B cell (primary cell): ENCODE measurements around the gene SMLR1. TPM values are rescaled to one million over a fixed set of nuclear protein-coding genes. Genes with fewer than 3 reads are reported as not detected.

Experiments
- ATAC-seq: fragments of 200-7000 bp; cut with Tn5 transposase; one replicate; pipeline ENCODE4 v1.10.0; 2021; ENCODE audit warnings: low read depth, mild to moderate bottlenecking, moderate number of reproducible peaks, moderate library complexity
- CTCF ChIA-PET: fragments of 350-600 bp; sonication (Branson Sonifier 250); formaldehyde crosslinking; loops from one replicate; lab custom pipeline; 2021; ENCODE audit warnings: antibody characterized with exemption, inconsistent platforms; lab: Charles Lee
- POLR2A ChIA-PET: fragments of 350-600 bp; sonication (Branson Sonifier 250); formaldehyde crosslinking; loops from one replicate; lab custom pipeline; 2021; ENCODE audit warnings: antibody characterized with exemption; lab: Charles Lee
- DNase-seq: peaks from one replicate; pipeline ENCODE4 v3.0.0; 2013
- H2AFZ ChIP-seq: 2 replicates; pipeline ENCODE4 v1.6.1; 2012; ENCODE audit warnings: mild to moderate bottlenecking, low read depth, low read length; ENCODE audit not compliant: insufficient read depth, poor library complexity, severe bottlenecking
- H3K27ac ChIP-seq, 2 donors: 1 replicate in 1 of 2; 2 replicates in 1 of 2; pipeline ENCODE4 v1.5.1; 2012 to 2013; ENCODE audit warnings: low read length in 2 of 2, mild to moderate bottlenecking in 2 of 2, moderate library complexity in 1 of 2
- H3K27me3 ChIP-seq, 4 experiments: fragments of 200-600 bp in 1 of 4; sonication (generic) in 1 of 4; replicated peaks in 1 of 4; 1 replicate in 2 of 4; 2 replicates in 2 of 4; pipeline versions ENCODE4 v1.6.1 to v1.7.0; 2013 to 2016; ENCODE audit warnings: low read length in 3 of 4, mild to moderate bottlenecking in 2 of 4, mixed read lengths in 1 of 4, moderate library complexity in 1 of 4; ENCODE audit not compliant: insufficient read depth in 4 of 4, control insufficient read depth in 3 of 4; ENCODE audit errors: control extremely low read depth in 1 of 4
- H3K36me3 ChIP-seq, 2 experiments: replicated peaks in 1 of 2; 1 replicate in 1 of 2; 2 replicates in 1 of 2; pipeline versions ENCODE4 v1.6.1 to v1.7.1; 2013; ENCODE audit warnings: low read length in 1 of 2; ENCODE audit not compliant: insufficient read depth in 2 of 2, control insufficient read depth in 1 of 2; ENCODE audit errors: control extremely low read depth in 1 of 2, extremely low read depth in 1 of 2
- H3K4me1 ChIP-seq, 2 donors: fragments of 200-600 bp in 1 of 2; sonication (generic) in 1 of 2; 1 replicate in 1 of 2; 2 replicates in 1 of 2; pipeline versions ENCODE4 v1.5.1 to v1.6.1; 2013 to 2017; ENCODE audit warnings: low read length in 2 of 2; ENCODE audit not compliant: control insufficient read depth in 2 of 2, insufficient read depth in 2 of 2
- H3K4me2 ChIP-seq: replicated peaks from 2 replicates; pipeline ENCODE3; 2012; ENCODE audit warnings: mild to moderate bottlenecking, low read depth, low read length; ENCODE audit not compliant: poor library complexity, severe bottlenecking
- H3K4me3 ChIP-seq, 5 experiments: fragments of 200-600 bp in 1 of 5; sonication (generic) in 1 of 5; 1 replicate in 3 of 5; 2 replicates in 2 of 5; pipeline versions ENCODE4 v1.5.1 to v1.7.0; 2011 to 2016; ENCODE audit warnings: low read length in 4 of 5, mild to moderate bottlenecking in 4 of 5, low read depth in 2 of 5, control low read depth in 1 of 5, moderate library complexity in 1 of 5; ENCODE audit not compliant: insufficient read depth in 1 of 5; ENCODE audit errors: control extremely low read depth in 1 of 5, extremely low read depth in 1 of 5
- H3K79me2 ChIP-seq: fragments of 200-600 bp; sonication (generic); one replicate; pipeline ENCODE4 v1.6.0; 2016; ENCODE audit warnings: low read length; ENCODE audit not compliant: control insufficient read depth, insufficient read depth
- H3K9ac ChIP-seq: fragments of 200-600 bp; sonication (generic); 2 replicates; pipeline ENCODE4 v1.6.1; 2017; ENCODE audit warnings: mild to moderate bottlenecking, low read length, moderate library complexity
- H3K9me3 ChIP-seq, 3 donors: one replicate each; pipeline versions ENCODE4 v1.6.1 to v1.7.1; 2013; ENCODE audit warnings: low read length in 2 of 3; ENCODE audit not compliant: control insufficient read depth in 2 of 3, insufficient read depth in 1 of 3; ENCODE audit errors: control extremely low read depth in 1 of 3
- H4K20me1 ChIP-seq: 2 replicates; pipeline ENCODE4 v1.6.0; 2012; ENCODE audit warnings: mild to moderate bottlenecking, low read length; ENCODE audit not compliant: insufficient read depth, control insufficient read depth, poor library complexity, severe bottlenecking
- H3K27ac Mint-ChIP-seq: one replicate; pipeline ENCODE4 v1.8.0; 2021; ENCODE audit warnings: mixed read lengths
- H3K27me3 Mint-ChIP-seq: one replicate; pipeline ENCODE4 v1.8.0; 2021; ENCODE audit warnings: mixed read lengths
- H3K4me1 Mint-ChIP-seq: one replicate; pipeline ENCODE4 v1.8.0; 2021; ENCODE audit warnings: mixed read lengths
- H3K4me3 Mint-ChIP-seq: one replicate; pipeline ENCODE4 v1.8.0; 2021; ENCODE audit warnings: mixed read lengths
- H3K9me3 Mint-ChIP-seq: one replicate; pipeline ENCODE4 v1.8.0; 2022; ENCODE audit warnings: mixed read lengths; ENCODE audit not compliant: insufficient read depth
- EZH2 ChIP-seq: IDR thresholded peaks from 2 replicates; pipeline ENCODE4 v1.6.1; 2012; ENCODE audit warnings: borderline replicate concordance, low read depth, mild to moderate bottlenecking, moderate library complexity, low read length; ENCODE audit not compliant: insufficient read depth, poor library complexity, severe bottlenecking
- WGBS: methylation state at CpG from one replicate; pipeline ENCODE4 v1.1.5; 2013; ENCODE audit warnings: missing lambda C conversion rate; ENCODE audit not compliant: insufficient coverage; 5-methylcytosine and 5-hydroxymethylcytosine counted together
- intact Hi-C: fragments of 100-400 bp; cut with micrococcal nuclease; formaldehyde crosslinking; loops from one replicate; pipeline ENCODE4 v1.10.0; 2022
- polyA plus RNA-seq: library from polyadenylated mRNA; depleted of rRNA; stranded (reverse); fragments of >200 nt; gene quantifications from 2 replicates; pipeline ENCODE4 v1.2.3, GENCODE V29; 2012
- total RNA-seq, 2 donors: library from RNA; stranded (reverse); fragments of 120-200 nt in 1 of 2; gene quantifications; 1 replicate in 1 of 2; 2 replicates in 1 of 2; pipeline versions ENCODE4 v1.2.3 to v1.2.4, GENCODE V29; 2013 to 2022
- TF ChIP-seq, protein P1 (sequence below): fragments of 200-600 bp; IDR thresholded peaks from one replicate; pipeline ENCODE4 v1.8.0; 2022; ENCODE audit warnings: antibody characterized with exemption, mild to moderate bottlenecking

Gene SMLR1
- total and polyA plus RNA-seq, 2 donors (not counting 1 experiment from before 2014, with no cell fraction given), result not detected

DNA sequence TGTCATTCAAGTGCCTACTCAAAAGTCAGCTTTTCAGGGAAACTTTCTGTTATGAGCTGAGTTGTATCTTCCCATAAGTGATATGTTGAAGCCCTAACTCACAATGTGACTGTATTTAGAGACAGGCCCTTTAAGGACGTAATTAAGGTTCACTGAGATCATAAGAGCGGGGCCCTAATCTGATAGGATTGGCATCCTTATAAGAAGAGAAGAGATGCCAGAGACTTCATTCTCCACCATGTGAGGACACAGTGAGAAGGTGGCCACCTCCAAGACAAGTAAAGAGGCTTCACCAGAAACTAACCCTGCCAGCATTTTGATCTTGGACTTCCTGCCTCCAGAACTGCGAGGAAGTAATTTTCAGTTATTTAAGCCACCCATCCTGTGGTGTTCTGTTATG, 12.7 kb upstream of the SMLR1 start:
- ChIA-PET POLR2A (no interaction called here), CTCF (no interaction called here)
- Mint-ChIP-seq H3K9me3 (peaks cover 6% of the 10 kb centered on the region), H3K27me3 (no peaks in the 10 kb centered on the region), H3K4me3 (no peak overlapping the region), H3K27ac (no peak overlapping the region), H3K4me1 (no peaks in the 10 kb centered on the region)
- no peak overlapping the region for H2AFZ ChIP-seq
- no peak overlapping the region for H3K9ac ChIP-seq
- TF ChIP-seq, protein P1, sequence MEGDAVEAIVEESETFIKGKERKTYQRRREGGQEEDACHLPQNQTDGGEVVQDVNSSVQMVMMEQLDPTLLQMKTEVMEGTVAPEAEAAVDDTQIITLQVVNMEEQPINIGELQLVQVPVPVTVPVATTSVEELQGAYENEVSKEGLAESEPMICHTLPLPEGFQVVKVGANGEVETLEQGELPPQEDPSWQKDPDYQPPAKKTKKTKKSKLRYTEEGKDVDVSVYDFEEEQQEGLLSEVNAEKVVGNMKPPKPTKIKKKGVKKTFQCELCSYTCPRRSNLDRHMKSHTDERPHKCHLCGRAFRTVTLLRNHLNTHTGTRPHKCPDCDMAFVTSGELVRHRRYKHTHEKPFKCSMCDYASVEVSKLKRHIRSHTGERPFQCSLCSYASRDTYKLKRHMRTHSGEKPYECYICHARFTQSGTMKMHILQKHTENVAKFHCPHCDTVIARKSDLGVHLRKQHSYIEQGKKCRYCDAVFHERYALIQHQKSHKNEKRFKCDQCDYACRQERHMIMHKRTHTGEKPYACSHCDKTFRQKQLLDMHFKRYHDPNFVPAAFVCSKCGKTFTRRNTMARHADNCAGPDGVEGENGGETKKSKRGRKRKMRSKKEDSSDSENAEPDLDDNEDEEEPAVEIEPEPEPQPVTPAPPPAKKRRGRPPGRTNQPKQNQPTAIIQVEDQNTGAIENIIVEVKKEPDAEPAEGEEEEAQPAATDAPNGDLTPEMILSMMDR, result no peak
- no peaks in the 10 kb centered on the region for H3K36me3 ChIP-seq
- no peak overlapping the region for H3K4me2 ChIP-seq
- H3K27me3 ChIP-seq, result no peaks in the 10 kb centered on the region
- H4K20me1 ChIP-seq, result no peaks in the 10 kb centered on the region
- H3K79me2 ChIP-seq, result no peaks in the 10 kb centered on the region
- H3K4me3 ChIP-seq, result no peak overlapping the region
- no peaks in the 10 kb centered on the region for H3K4me1 ChIP-seq
- DNase-seq (no peak), ATAC-seq (no peak)
- intact Hi-C loops, result no loop called here
- H3K9me3 ChIP-seq, result no peaks in the 10 kb centered on the region
- WGBS, result 100% methylated on average over 1 of the region's 3 CpGs
- no peak overlapping the region for H3K27ac ChIP-seq

DNA sequence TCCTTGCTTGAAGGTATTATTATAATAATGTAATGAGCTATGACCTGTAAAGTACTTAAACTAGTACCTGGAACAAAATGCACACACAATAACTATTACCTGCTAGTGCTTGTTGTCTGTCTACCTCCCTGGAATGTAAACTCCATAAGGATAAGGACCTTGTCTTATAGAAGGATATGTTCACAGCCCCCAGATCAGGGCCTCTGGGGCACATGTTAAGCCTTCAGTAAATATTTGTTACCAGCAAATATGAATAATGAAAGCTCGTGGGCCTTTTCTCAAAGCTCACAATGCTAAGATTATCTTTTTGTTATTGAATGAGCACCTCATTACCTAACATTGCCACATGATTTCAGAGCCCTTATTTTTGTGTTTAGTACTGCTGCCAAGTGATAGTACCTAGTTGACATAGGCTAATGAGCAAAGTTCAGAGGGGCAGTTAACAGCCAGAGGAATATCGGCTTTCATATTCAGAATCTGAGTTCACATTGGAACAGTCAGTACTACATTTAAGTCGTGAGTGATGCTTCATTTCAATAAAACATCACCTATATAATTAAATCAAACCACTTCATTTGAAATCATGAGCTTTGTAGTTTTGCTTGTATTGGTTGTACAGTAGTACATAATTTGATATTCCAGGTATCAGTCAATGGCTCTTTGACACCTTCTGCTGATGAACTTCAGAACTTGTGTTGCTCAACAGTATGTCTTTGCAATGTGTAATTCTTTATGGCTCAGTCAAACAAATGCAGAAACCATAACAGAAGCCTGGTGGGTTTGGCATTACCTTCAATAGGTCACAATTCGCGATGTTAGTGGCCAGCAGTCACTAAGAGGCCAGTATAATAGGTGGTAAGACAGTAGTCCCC, 11.8 kb upstream of the SMLR1 start:
- no peaks in the 10 kb centered on the region for H3K36me3 ChIP-seq
- H2AFZ ChIP-seq, result no peak overlapping the region
- no peak overlapping the region for H3K9ac ChIP-seq
- WGBS, result no CpG with 5 or more reads among the region's 5 CpGs
- H3K9me3 ChIP-seq, result no peaks in the 10 kb centered on the region
- H3K4me2 ChIP-seq, result no peak overlapping the region
- no peaks in the 10 kb centered on the region for H4K20me1 ChIP-seq
- ATAC-seq, result no peak
- ChIA-PET CTCF (no interaction called here), POLR2A (no interaction called here)
- no peak overlapping the region for H3K27ac ChIP-seq
- no peaks in the 10 kb centered on the region for H3K27me3 ChIP-seq
- DNase-seq, result no peak
- no peaks in the 10 kb centered on the region for H3K79me2 ChIP-seq
- no peak overlapping the region for H3K4me3 ChIP-seq
- H3K4me1 Mint-ChIP-seq, result no peaks in the 10 kb centered on the region
- no peak overlapping the region for H3K27ac Mint-ChIP-seq
- no peaks in the 10 kb centered on the region for H3K4me1 ChIP-seq
- intact Hi-C loops, result no loop called here
- H3K27me3 Mint-ChIP-seq, result no peaks in the 10 kb centered on the region
- peaks cover 6% of the 10 kb centered on the region for H3K9me3 Mint-ChIP-seq
- no peak overlapping the region for H3K4me3 Mint-ChIP-seq
- TF ChIP-seq EZH2, result no peak
- TF ChIP-seq, protein P1, result no peak
